Stimulated activated CD8-positive, alpha-beta memory T cell treated with anti-CD3 and anti-CD28 coated beads, Interleukin-15, amount 100 ng/mL, for 24 hours (primary cell): ENCODE results near the gene FAM13A.
"Not testable (repeated sequence)": the region's sequence is repeated elsewhere in the genome, so short reads cannot be mapped to it uniquely, and the experiment has no call there.

Experiments used
- DNase-seq: peaks from one replicate; pipeline ENCODE4 v3.0.0-alpha.2; 2020; ENCODE audit warnings: low read depth

The FAM13A gene

DNA sequence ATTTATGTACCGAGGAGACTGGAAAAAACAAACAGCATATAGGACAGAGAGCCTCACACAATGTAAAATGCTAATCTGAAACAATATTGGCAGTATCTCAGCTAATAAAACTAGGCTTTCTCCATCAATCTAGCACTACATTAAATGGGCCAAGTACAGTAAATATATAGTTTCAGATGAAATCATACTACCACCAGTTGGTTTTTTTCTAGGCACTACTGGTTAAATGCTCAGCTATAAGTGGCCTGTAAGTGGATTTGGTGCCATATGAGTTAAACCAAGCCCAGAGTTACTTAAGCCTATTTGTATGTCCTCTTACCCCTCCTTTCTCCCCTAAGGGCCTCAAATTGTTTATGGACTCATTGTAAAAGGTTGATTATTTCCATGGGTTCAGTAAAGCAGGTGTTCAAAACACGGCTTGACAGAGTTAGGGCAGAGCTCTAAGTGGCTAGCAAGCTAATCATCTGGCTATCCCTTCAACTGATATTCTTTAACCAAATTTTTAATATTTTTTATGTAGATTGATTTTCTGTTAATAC, 57.5 kb downstream of the FAM13A start:
- no peak for DNase-seq

DNA sequence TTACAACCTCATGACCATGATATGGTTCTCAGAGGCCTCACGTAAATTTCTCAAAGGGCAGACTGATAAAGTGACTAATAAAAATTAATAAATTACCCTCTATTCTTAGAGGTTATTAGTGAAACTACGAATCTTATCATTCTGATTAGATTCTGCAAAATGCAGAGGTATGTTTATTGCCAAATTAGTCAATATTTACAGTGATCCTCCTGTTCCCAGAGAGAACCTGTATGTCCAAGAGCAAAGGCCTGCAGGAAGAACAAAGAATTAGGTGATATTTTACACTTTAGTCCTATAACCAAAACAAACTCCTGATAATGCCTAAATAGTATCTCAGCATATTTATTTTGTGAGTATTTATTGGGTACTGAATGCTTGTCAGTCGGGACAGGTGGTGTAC, 58.1 kb downstream of the FAM13A start:
- no peak for DNase-seq

DNA sequence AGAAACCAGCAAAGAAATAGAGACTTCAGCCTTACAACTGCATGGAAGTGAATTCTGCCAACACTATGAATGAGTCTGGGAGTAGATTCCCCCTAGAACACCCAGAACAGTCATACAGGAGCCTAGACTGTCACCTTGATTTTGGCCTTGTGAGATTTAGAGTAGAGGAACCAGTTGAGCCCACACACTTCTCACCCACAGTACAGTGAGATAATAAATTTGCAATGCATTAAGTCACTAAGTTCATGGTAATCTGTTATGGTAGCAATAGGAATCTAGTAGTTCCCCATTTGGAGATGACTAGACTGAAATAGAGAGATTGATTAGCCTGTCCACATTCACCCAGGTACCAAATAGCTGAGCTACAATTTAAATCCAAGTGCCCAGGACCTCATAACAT, 59.0 kb downstream of the FAM13A start:
- no peak for DNase-seq

- DNase-seq = no peak
Measured at GRCh38 chr4:88995874-88996273, 61.1 kb downstream of the FAM13A start.

- DNase-seq = not testable (repeated sequence)
Measured at GRCh38 chr4:88995257-88995656, 61.7 kb downstream of the FAM13A start.

- no peak for DNase-seq
Measured at GRCh38 chr4:88993246-88993645, 63.7 kb downstream of the FAM13A start.

GRCh38 chr4:88991746-88992145, 65.2 kb downstream of the FAM13A start:
- DNase-seq = no peak

GRCh38 chr4:88989990-88990389, 67.0 kb downstream of the FAM13A start:
- no peak for DNase-seq

DNA sequence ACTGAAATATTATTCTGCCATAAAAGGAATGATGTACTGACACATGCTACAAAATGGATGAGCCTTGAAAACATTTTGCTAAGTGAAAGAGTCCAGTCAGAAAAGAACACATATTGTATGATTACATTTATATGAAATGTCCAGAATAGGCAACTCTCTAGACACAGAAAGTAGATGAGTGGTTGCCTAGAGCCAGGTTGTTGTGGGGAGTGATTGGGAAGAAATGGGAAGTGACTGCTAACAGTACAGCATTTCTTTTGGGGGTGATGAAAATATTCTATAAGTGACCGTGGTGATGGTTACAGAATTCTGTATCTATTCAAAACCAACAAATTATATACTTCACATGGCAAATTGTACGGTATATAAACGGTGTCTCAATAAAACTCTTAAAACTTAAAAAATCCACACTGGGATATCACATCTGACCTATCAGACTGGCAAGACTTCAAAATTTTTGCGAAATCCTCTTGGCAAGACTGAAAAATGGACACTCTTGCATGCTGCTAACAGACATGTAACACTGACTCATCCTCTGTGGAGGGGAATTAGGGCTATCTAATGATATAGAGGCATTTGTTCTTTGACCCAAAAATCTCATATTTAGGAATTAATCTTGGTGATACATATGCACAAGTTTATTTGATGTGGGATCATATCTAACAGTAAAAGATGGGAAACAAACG, 71.8 kb downstream of the FAM13A start:
- DNase-seq = no peak

DNA sequence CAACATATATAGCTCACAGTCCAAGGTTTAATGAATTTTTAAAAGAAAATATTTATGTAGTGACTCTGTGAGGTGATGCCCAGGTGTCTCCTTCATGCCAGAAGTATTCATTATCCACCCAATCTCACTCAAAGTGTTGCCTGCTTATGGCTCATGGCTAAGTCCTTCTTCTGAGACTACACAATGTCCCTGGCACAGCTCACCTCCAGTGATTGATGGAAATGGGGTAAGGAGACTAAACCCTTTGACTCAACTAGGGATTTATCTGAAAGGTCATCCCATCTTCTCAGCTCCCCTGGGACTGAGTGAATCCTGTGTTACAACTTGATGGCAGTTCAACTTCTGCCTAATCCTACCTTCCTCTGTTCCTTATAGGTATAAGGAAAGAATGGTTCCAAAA, 74.2 kb downstream of the FAM13A start:
- no peak for DNase-seq

GRCh38 chr4:88981993-88982392, 75.0 kb downstream of the FAM13A start:
- no peak for DNase-seq

GRCh38 chr4:88981556-88981955, 75.4 kb downstream of the FAM13A start:
- no peak for DNase-seq

DNA sequence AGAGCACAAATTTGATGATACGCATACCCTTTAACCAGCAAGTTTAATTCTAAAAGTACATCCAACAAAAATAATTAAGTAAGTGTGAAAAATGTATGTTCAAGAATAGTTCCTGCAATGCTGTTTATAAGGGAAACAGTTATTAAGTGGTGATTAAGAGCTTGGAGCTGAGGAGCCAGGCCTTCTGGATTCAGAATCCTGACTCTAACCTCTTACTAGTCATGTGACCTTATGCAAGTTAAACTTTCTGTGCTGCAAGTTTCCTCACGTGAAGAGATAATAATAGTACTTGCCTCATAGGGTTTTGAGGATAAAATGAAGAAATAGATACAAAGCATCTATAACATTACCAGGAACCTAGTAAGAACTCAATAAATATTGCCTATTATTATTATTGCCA, 77.7 kb downstream of the FAM13A start:
- DNase-seq = no peak

- no peak for DNase-seq
Measured at GRCh38 chr4:88976775-88977035, 80.3 kb downstream of the FAM13A start.

DNA sequence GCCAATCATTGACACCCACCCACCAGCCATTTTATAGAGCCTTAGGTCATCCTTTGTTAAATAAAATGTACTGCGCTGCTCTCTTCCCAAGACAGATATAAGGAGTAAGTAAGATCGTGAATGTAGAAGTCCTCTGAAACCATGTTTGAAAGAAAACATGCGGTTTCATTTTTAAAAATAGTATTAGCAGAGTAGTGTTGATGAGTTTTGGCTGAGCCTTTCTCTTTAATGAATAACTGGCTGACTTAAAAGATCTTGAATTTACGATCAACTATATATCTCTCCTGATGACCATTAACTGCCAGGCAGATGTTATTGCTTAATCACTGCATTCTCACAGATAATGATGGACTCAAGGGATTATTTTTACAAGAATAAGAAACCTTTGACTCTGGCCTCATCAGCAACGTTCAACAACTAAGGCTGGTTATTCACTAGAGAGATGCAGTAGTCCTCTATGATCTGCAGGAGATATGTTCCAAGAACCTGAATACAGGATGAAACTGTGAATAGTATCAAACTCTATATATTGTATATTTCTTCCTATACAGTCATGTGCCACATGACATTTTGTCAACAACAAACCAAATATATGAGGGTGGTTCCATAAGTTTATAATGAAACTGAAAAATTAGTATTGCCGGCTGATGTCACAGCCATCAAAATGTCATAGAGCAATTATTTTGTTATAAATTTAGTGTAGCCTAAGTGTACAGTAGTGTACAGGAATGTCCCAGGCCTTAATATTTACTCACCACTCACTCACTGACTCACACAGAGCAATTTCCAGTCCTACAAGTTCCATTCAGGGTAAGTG, 80.8 kb downstream of the FAM13A start:
- no peak for DNase-seq

- DNase-seq = no peak
Measured at GRCh38 chr4:88971536-88971935, 85.4 kb downstream of the FAM13A start.

DNA sequence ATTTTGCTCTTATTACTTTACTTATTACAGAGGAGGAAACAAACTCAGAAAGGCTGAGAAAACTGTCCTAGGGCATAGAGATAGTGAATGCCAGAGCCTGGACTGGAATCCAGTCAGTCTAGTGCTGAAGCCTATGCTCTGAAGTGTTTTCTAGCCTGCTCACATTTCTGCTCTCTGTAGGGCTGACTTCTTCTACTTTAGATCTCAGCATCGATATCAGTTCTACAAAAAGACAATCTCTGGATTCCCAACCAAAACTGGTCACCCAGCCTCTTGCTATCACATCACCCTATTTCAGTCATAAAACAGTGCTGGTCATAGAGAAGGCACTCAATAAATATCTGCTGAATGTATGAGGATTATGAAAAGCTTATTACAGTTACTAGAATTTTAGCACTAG, 87.2 kb downstream of the FAM13A start:
- DNase-seq = no peak

GRCh38 chr4:88969271-88969670, 87.7 kb downstream of the FAM13A start:
- DNase-seq = no peak

GRCh38 chr4:88967883-88968331, 89.1 kb downstream of the FAM13A start:
- no peak for DNase-seq

GRCh38 chr4:88965053-88965452, 91.9 kb downstream of the FAM13A start:
- DNase-seq = no peak

DNA sequence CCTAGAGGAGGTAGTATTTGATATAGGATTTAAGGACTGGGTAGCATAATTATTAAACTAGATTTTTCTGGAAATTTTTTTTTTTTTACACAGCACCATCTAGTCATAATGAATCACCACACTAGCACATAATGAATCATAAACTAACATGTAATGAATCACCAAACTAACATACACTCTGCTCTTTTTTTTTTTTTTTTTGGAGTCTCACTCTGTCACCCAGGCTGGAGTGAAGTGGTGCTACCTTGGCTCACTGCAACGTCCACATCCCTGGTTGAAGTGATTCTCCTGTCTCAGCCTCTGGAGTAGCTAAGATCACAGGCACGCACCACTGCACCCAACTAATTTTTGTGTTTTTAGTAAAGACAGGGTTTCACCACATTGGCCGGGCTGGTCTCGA, 92.5 kb downstream of the FAM13A start:
- no peak for DNase-seq

DNA sequence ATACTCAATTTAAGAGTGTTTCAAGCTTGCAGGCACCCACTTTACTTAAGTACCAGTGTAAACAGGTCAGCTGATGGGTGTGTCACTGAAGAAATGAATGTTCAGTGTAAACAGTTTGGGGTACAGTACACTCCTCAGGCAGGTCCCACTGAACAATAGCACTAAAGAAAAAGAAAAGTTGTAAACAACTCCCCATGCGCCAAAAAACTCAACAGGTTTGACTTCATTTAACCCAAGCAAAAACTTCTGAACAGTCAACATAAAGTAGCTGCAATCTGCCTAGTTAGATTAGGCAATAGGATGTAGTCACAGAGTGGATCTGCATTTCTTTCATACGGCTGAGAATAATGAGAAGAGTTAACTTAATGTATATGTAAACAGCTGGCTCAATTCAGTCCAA, 93.2 kb downstream of the FAM13A start:
- no peak for DNase-seq

- no peak for DNase-seq
Measured at GRCh38 chr4:88962396-88962795, 94.6 kb downstream of the FAM13A start.

GRCh38 chr4:88960576-88960975, 96.4 kb downstream of the FAM13A start:
- DNase-seq = no peak
